NCI-H187 (cell line): ENCODE data around the gene HHAT.

ENCODE experiments used
- DNase-seq, 2 experiments: peaks; one replicate each; lab custom pipeline; 2025; lab: John Stamatoyannopoulos, UW

The HHAT gene

DNA sequence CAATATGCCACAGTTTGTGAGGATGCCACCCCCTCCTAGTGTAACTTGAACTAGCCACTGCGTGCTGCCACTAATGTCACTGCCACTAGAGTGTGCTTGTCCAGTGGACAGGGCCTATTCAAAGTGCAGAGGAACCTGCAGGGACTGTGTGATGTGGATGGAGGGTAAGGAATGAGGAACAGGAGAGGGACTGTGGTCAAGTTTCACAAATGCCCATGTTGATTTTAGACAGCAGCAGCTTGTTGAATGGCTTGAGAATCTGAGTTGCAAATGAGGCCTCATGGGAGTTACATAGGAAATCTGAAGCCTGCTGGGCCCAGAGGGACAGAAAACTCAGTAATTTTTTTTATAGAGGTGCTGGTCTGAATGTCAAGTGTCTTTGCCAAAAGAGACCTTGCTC, 112.3 kb downstream of the HHAT start:
- DNase-seq: no peak

DNA sequence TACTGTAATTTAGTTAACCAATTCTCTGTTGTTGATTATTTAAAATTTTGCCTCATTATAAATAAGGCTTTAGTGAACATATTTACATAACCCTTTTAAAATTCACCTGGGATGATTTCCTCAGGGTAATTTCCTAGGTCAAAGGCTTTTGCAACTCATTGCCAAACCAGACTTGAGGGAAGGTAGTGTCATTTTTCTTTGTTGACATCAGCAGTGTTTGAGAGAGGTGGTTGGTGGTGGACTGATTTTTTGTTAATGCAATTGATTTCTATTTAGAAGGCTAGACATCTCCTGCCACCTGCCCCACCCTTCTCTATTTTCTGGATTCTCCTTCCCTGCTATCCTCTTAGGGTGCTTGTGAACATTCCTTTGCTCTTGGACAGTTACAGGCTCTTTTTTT, 116.8 kb downstream of the HHAT start:
- no peak for DNase-seq

DNA sequence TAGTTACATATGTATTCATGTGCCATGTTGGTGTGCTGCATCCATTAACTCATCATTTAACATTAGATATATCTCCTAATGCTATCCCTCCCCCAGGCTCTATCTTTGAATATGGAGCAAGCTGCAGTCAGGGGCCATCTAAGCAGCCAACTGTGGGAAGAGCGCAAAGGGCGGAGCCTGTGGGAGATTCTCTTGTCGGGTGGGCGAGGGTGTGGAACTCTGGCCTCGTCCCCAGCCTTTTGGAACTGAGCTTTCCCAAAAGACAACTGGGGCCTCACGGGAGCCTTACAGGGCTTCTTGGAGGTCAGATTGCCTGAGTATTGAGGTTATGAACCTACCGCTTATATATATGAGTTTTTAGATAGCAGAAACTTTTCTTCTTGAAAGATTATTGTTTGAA, 117.2 kb downstream of the HHAT start:
- no peak for DNase-seq

DNA sequence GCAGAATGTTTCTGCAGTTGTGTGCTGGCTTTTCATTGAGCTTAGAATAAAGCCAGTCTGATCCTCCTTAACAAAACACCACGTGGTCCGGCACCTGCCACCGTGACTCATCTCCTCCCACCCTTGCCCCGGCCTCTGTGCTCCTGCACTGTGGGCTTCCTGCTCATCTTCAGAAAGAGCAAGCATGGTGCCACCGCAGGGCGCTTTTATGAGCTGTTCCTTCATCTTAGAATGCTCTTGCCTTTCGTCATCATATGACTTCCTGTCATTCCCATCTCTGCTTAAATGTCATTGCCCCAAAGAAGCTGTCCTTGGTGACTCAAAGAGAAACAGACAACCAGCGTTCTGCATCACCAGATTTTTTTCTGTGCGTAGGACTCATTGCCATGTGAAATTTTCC, 117.8 kb downstream of the HHAT start:
- no peak for DNase-seq

DNA sequence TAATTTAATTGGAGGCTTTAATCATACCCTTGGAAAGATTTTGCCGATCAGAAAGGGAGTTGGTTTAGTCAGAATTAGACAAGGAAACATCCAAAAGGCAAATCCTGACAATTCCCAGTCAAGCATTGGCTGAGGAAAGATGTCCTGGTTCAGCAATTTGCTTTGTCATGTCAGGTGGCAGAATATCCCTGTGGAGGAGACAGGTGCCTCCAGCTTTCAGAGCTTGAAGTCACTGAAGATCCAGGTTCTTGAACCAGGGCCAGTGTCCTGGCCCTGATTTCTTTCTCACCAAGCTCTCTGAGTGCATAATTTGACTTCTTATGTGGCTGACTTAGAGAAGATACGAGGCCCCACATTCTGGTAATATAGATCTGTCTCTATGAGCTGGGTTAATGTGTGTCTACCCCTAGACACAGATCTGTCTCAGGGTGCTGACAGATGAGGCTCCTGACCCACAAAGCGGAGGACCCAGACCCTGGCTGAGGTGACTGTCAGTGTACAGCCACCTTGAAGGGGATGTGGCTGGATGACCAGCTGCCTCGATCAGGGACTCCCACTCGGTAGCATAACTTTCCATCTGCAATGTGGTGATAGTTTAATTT, 118.9 kb downstream of the HHAT start:
- DNase-seq: no peak

DNA sequence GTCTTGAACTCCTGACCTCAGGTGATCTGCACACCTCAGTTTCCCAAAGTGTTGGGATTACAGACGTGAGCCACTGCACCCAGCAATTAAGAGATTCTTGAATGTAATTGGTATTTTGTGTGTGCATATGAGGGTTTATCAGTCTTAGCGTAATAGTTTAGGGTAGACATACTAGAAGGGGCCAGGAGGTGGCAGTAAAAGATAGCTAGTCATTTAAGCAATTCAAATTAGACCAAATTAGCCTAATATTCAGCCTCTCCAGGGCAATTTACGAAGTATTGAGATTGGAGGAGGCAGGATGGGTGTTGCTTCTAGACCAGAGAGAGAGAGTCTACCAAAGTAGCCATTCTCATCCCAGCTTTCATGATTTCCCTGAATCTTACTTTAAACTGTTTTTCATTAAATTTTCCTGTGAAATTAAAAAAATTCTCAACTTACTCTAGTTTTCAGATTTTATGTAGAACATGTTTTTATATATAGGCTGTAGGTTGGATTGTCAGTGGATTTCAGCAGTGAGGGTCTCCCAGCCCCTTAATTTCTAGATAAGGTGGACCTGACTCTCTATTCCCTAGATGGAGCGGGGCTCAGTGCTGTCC, 119.7 kb downstream of the HHAT start:
- peak in 1 of 2 experiments; percentile 1 for DNase-seq

DNA sequence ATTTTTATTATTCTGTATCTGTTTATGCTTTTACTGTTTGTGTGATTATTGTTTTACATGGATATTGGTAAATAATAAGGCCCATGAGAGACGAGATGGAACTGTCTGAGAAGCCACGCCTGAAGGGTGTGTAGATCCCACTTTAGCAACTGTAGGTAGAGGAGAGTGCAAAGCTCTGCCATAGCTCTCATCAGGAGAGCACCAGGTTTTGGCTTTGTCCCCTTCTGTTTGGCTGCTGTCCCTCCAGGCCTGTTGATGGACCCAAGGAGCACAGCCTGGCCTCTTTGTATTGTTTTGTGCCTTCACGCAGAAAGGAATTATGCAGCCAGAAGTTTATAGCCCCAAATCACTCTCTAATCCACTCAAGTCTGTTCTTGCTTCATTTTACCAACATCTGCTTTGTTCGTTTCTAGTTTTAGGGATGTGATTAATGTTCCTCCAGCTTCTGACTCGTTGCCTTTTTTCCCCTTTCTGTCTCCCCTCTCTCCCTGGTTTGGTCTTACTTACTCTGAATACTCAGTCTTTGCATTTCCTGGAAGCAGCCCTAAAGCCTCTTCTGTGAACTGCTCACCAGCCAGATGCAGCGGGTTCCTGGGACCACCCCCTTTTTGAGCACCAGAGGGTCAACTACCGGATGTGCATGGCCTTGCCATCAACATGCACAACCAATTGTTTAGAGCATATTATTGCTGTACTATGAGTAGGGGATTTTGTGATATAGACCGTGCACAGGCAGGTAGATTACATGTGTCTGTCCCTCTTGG, 127.3 kb downstream of the HHAT start:
- no peak for DNase-seq

DNA sequence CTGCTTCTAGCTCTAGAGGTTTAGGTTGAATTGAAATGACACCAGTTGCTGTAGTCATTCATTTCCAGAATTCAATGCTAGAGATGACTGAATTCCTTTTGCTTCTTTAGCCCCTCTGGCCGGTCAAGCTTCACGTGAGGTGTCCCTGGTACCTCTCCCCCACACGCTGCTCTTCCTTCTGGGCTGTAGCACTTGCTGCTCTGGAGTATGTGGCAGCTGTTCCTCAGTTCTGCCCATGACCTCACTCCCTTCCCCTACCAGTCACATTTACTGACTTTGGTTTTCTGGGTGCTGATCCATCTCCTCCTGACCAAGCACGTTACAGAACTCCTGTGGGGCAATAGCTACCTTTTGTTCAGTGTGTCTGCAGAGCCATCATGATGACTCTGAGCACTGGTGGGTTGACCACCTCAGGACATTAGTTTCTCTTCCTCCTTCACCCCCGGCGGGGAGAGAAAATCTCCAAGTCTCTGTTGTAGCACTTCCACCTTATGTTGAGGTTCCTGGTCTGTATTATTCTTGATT, 128.1 kb downstream of the HHAT start:
- DNase-seq: no peak

DNA sequence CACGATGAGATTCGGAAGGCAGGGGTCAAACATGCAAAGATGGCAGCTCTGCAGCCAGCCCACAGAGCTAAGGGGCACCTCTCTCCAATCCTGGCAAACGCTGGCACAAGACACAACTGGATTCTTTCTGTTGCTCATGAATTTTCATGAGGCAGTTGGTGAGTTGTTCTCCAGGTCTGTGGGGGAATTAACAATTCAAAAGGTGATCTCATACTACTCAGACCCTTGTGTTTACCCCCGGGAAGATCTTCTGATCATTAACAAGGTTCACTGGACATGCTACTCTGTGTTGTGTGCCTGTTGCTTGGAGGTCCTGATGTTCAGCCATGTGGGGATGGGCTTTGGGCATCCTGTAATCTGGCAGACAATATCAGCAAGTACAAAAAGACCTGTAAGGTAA, 128.9 kb downstream of the HHAT start:
- no peak for DNase-seq

DNA sequence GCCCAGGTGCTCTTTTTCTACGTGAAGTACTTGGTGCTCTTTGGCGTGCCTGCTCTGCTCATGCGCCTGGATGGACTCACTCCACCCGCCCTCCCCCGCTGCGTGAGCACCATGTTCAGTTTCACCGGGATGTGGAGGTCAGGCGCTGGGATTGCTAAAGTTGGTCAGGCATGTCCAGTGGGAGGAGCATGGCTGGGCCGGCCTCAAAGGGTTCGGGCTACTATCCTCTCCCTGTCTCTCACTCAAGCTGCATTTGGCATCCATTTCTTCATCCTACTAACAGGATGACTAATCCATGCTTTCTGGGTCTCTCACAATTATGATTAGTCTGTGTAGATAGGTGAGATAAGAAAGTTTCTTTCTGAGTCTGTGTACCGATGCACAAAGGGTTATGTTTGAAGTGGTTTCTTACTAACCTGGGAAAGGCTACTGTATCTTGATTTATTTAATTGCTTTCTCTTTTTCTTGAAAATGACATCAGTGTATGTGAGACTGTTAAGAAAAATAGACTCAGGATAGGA, 135.9 kb downstream of the HHAT start:
- DNase-seq: peak in 1 of 2 experiments; percentile 14

DNA sequence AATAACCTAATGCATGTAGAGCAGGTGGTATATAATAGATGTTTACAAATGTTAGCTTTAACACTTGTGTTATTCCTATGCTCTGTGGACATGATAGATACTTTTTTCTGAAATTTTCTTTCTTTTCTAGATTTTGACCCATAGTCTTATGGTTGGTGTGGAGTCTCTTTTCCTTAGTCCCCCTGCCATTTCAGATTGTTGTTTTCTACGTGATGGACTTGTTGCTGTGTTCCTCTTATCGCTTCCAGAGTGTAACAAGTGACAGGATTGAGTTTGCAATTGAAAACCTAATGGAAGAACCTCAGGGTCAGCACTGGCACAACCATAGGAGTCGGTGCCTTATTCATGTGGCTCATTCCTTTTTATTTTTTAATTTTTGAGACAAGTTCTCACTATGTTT, 136.4 kb downstream of the HHAT start:
- no peak for DNase-seq

DNA sequence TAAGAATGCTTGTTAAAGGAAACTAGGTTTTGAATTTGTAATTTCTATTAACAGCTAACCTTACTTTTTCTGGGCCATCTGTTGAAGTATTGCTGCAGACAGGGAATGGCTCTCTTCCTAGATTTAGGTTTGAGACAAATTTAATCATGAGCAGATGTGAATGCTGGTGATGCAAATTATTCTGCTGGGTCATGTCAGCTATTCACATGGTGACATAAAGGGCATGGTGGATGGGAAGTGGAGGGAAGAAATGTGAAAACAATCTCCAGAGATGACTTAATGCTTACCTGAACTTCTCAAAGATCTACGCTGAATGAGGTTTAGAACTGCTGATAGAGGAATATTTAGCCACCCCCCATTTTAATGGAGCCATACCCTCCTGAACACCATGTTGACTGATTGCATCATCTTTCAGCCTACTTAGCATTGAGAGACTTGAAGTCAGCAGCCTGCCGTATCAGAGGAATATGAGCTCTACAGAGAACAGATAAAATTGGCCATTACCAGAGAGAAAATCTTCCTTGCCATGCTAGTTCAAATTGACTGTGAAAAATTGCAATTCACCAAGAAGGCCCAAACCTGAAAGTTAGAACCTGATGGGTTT, 138.8 kb downstream of the HHAT start:
- DNase-seq: no peak

DNA sequence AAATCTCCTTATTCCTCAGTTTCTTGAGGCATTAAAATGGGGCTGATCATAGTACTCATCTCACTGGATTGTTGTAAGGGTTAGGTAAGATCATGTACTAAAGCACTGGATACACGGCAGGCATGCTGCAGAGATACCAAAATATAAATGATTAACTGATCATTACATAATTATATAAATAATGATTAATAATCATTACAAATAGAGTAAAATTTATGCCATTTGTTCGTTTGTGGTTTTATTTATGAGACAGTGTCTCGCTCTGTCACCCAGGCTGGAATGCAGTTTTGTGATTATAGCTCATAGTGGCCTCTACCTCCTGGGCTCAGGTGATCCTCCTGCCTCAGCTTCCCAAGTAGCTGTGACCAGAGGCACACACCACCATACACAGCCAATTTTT, 140.7 kb downstream of the HHAT start:
- DNase-seq: no peak

DNA sequence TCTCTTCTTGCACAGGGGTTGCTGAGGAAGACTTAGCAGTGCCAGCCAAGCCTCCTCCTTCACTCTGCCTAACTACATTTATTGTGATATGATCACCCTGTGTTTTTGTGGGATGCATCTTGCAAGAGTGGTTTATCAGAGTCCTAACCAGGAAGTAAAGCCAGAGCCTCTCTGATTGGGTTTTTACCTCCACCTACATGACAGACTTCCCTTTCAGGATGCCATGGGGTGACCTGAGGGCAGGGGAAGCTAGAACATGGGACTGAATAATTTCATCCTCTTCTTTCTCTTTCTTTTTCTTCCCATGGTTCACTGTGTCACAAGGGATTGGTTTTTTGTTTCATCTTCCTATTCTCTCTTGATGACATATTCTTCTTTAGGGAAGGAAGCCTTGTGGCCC, 146.6 kb downstream of the HHAT start:
- no peak for DNase-seq

DNA sequence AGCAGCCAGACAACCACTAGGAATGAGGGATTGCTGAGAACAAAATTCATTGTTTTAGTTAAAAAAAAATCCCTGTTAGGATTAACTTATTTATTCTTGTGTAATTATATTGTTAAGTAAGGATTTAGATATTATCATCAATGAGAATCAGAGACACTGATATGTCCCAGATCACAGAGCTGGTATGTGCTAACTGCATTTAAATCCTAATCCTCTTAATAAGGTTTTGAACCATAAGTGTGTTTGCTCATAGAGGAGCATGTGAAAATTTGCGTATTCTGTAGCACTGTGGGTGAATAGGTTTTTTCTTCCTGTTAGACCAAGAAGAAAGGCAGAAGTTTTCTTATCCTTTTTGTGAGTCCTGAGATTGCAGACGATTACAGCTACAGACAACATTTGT, 147.1 kb downstream of the HHAT start:
- no peak for DNase-seq

DNA sequence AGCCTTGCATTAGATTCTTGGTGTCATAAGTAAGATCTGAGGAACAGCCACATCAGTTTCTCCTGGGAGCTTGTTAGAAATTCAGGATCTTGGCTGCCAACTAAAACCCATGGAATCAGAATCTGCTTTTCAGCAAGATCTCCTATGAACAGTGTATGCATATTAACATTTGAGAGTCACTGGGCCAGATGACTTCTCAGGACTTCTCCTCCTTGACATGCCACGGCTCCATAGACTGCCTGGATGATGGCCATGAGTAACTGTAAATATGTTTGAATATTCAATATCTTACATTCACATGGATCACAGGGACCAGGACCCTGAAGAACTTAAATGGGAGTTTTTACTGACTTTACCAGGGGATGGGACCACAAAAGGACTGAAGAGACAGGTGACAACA, 148.0 kb downstream of the HHAT start:
- DNase-seq: no peak

DNA sequence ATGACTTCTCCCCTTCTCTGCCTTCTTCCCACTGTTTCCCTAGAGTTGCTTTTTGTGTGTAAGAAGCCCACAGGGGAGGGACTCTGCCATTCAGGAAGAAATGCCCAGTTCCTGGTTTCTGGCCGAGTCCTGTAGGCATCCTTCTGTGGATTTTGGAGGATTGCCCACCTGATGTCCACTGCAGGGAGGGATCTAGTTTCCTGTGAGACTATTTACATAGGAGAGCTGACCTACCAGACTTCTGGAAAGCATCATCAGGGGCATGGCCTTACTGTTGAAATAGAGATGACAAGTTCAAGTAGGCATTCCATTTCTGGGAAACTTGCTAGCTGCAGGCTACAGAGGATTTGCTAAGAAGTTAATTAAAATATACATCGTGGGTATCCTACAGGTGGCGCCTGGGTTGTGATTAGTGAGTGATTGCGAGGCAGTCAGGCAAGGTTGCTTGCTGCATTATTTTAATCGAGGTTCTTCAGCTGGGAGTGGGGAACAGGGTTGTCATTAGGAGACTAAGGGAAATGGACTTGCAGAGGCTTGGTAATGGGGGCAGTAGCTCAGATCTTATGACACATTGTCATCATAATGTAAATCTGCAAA, 148.7 kb downstream of the HHAT start:
- DNase-seq: no peak

DNA sequence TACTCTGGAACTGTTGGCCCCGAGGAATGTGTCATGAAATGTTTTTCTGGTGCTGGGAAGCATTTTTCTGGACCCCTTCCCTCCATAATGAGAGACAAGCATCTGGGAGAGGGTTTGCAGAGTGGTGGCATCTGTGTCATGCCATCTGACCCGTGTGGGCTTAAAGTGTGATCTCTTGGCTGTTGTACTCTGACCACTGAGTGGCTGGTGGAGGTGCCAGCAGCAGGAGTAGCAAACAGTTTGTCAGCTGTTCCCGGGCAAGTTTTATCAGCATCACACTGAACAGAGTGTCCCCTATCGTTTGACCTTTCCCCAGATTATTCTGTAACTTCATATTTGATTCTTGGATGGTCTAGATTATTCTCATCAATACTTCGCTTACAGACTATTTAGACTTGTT, 150.1 kb downstream of the HHAT start:
- no peak for DNase-seq

DNA sequence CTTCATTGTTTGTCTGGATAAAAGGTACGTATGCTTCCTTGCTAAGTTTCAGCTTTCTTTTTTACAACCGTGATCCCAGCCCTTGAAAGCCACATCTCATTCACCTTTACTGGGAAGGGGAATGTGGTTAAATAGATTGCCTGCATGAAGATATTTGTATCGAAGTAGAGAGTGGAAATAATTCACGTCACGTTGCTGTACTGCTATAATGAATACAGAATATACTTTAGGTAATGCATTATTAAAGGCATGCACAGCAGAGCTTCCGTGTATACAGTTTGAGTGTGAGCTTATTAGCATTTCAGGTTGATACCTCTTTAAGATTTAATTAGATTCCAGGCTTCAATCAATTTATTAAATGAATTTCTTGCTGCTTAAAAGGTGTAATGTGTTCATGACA, 153.8 kb downstream of the HHAT start:
- DNase-seq: no peak

DNA sequence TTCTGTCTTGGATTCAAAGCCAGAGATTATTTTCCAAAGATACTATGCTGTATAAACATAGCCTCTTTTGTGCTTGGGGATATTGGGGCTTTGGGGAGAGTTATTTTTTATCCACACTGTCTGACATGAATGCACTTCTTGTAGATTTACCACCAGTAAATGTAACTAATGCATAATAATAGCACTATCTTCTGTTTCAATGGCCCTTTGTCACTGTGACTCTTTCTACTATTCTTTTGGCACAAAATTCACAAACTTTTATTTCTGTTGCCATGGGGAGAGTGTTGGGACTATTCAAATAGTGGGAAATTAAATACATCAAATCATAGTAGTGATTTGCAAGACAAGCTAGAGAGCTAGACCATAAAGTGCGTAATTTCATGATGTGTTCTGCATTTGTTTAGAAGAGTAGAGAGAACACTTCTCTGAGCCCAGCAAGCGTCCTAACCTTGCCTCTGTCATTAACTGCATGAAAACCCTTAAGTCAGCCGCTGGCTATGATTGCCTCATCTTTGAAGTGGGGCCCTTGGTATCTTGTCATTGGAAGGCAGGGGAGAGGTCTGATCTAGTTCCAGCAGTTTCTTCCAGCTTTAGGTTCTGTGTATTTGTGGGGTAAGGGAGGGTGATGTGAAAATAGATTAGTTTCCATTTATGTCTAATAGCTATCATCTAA, 154.4 kb downstream of the HHAT start:
- no peak for DNase-seq

DNA sequence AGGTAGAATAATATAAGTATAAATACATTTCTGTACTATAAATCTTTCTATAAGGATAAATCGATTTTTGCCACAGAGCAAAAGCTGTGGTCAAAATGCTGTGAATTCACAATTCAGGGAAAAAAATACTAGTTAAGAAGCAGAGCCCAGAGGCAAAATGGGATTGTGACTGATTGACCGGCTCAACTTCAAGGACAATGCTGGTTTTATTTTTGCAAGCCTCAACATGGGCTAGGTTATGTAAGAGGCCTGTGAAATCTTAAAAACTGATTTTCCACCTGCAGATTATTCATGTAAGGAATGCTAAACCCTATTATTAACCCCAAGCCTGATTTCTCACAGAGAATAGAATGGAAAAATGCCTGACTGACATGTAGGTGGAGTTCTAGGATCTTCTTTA, 155.1 kb downstream of the HHAT start:
- DNase-seq: no peak

DNA sequence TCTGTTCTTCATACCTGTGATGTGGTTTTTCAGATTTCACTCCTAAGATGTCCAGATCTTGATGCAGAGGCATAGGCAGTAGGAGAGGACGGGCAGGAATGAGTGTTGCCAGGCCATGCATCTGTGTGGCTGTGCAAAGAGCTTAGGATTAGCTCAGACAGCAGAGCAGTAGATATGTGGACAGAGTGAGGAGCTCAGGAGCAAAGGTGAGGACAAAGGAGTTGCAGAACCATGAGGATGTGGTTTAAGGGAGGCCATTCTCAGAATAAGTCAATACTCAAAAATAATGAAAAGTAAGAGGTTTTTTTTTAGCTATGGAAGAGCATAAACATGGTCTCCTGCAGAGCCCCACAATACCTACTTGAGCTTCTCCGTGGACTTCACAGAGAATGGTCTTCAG, 158.3 kb downstream of the HHAT start:
- DNase-seq: no peak
